SK-N-MC (cell line): ENCODE measurements around the gene ABCC1.

ENCODE experiments used
- EZH2 ChIP-seq: fragments of 200-600 bp; sonication (generic); IDR thresholded peaks from one replicate; pipeline ENCODE4 v1.6.1; 2017; ENCODE audit warnings: antibody characterized with exemption
- POLR2AphosphoS5 ChIP-seq: IDR thresholded peaks from 2 replicates; pipeline ENCODE4 v1.6.1; 2012; ENCODE audit warnings: mild to moderate bottlenecking, low read depth, low read length, borderline replicate concordance

DNA sequence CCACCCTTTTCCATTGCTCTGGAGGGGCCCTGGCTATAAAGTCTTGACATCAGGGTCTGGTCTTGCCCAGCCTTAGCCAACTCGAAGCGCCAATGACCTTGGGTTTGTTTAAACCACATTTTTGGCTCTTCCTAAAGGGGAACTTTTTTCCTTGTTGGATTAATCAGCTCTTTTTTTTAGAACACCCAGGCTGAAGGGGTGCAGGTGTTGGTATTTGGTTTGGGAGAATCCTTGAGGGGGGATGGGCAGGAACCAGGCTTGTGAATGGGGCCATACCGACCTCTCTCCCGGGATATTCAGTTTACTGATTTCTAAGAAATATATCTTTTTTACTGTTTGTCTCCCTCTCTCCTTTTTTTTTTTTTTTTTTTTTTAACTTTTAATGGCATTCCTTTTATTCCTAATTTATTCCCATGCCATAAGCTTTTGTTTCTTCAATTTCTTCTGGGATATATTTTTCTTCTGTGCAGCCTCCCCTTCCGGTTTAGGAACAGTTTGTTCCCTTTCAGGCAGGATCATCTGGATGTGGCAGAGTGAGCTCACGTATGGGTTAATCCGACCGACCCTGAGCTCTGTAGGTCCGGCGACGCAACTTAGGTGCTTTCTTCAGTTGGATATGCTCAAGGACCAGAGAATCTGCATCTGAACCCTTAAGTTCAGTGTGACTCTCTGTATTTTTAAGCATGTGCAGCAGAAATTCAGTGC is 144.4 kb downstream of the ABCC1 start:
- no peak for TF ChIP-seq EZH2
- TF ChIP-seq POLR2AphosphoS5 = no peak
